K562 (cell line): ENCODE results near the gene HSF2BP. TPM values are rescaled to one million over a fixed set of nuclear protein-coding genes. Genes with fewer than 3 reads are reported as not detected.

Experiments used
- ATAC-seq: fragments of 200-7000 bp; cut with Tn5 transposase; 3 replicates; pipeline ENCODE4 v1.9.1; 2020; ENCODE audit warnings: moderate library complexity
- BruUV-seq: library from RNA; stranded (reverse); fragments of 400-500 nt; replicated peaks from 2 replicates; lab custom pipeline; 2021; lab: Mats Ljungman, UMichigan
- CTCF ChIA-PET: fragments of 300-600 bp; formaldehyde crosslinking; extraction: SDS; loops from one replicate; lab custom pipeline; 2021; ENCODE audit warnings: low intra/inter-chr PET ratio; lab: Yijun Ruan, JAX
- POLR2A ChIA-PET: fragments of 300-600, 350-650 bp; sonication (Branson Sonifier 250); formaldehyde crosslinking; extraction: SDS; loops from one replicate; lab custom pipeline; 2021; ENCODE audit warnings: antibody characterized with exemption, inconsistent platforms; lab: Yijun Ruan, JAX
- DNase-seq, 4 experiments: peaks; one replicate each; pipeline versions ENCODE4 v3.0.0 to v3.0.0-alpha.2; 2011 to 2018; ENCODE audit warnings: low spot score in 3 of 4, mixed read lengths in 3 of 4; ENCODE audit errors: extremely low read depth in 1 of 4
- FAIRE-seq: peaks from 2 replicates; lab custom pipeline; 2011; peaks lifted over from hg19 to GRCh38; lab: Jason Lieb, UNC
- H2AFZ ChIP-seq: 2 replicates; pipeline ENCODE4 v1.6.0; 2011; ENCODE audit warnings: low read depth, low read length, control low read depth, inconsistent platforms
- H3K27ac ChIP-seq: fragments of 200-600 bp; 3 replicates; pipeline ENCODE4 v1.8.0; 2011; ENCODE audit warnings: low read depth, mild to moderate bottlenecking, control low read depth, inconsistent platforms, low read length, moderate library complexity, mixed read lengths; ENCODE audit errors: extremely low read depth
- H3K27me3 ChIP-seq, 2 experiments: fragments of 300-600 bp in 1 of 2; 2 replicates in 1 of 2; 3 replicates in 1 of 2; pipeline versions ENCODE4 v1.6.0 to v1.8.0; 2011; ENCODE audit warnings: inconsistent platforms in 2 of 2, low read length in 2 of 2, mild to moderate bottlenecking in 1 of 2, mixed read lengths in 1 of 2, moderate library complexity in 1 of 2; ENCODE audit not compliant: control insufficient read depth in 2 of 2, insufficient read depth in 2 of 2
- H3K36me3 ChIP-seq: fragments of 300-600 bp; 3 replicates; pipeline ENCODE4 v1.8.0; 2011; ENCODE audit warnings: mild to moderate bottlenecking, low read length, inconsistent platforms; ENCODE audit not compliant: control insufficient read depth, insufficient read depth
- H3K4me1 ChIP-seq, 2 experiments: fragments of 200-600 bp in 1 of 2; replicated peaks in 1 of 2; 2 replicates in 1 of 2; 3 replicates in 1 of 2; pipeline versions ENCODE4 v1.5.1 to v1.8.0; 2011; ENCODE audit warnings: inconsistent platforms in 2 of 2, low read length in 2 of 2, mild to moderate bottlenecking in 1 of 2, mixed read lengths in 1 of 2, moderate library complexity in 1 of 2; ENCODE audit not compliant: control insufficient read depth in 2 of 2, insufficient read depth in 2 of 2
- H3K4me2 ChIP-seq: 2 replicates; pipeline ENCODE4 v1.6.1; 2011; ENCODE audit warnings: low read length, control low read depth, inconsistent platforms, mixed read lengths; ENCODE audit not compliant: insufficient read depth
- H3K4me3 ChIP-seq: fragments of 200-600 bp; sonication (generic), shearing (Covaris generic); 2 replicates; pipeline ENCODE4 v1.5.1; 2016; ENCODE audit warnings: control low read depth, inconsistent platforms
- H3K79me2 ChIP-seq: fragments of 200-600 bp; 3 replicates; pipeline ENCODE4 v1.8.0; 2011; ENCODE audit warnings: low read length, inconsistent platforms; ENCODE audit not compliant: control insufficient read depth, insufficient read depth
- H3K9ac ChIP-seq, 2 experiments: 2 replicates each; pipeline versions ENCODE4 v1.6.0 to v1.6.1; 2011; ENCODE audit warnings: low read depth in 2 of 2, low read length in 2 of 2, control low read depth in 1 of 2, inconsistent platforms in 1 of 2, mild to moderate bottlenecking in 1 of 2, mixed read lengths in 1 of 2; ENCODE audit not compliant: insufficient read depth in 1 of 2
- H3K9me1 ChIP-seq: one replicate; pipeline ENCODE4 v1.6.0; 2011; ENCODE audit warnings: inconsistent platforms, mild to moderate bottlenecking, low read length, moderate library complexity; ENCODE audit not compliant: control insufficient read depth, insufficient read depth
- H3K9me3 ChIP-seq: replicated peaks from 2 replicates; pipeline ENCODE4 v1.5.1; 2011; ENCODE audit warnings: low read depth, low read length, inconsistent platforms; ENCODE audit not compliant: control insufficient read depth, insufficient read depth
- H4K20me1 ChIP-seq: replicated peaks from 2 replicates; pipeline ENCODE4 v1.6.1; 2011; ENCODE audit warnings: low read length, inconsistent platforms, mixed read lengths; ENCODE audit not compliant: control insufficient read depth, insufficient read depth
- ARID1B ChIP-seq: fragments of 450-650 bp; IDR thresholded peaks from 2 replicates; pipeline ENCODE4 v1.6.1; 2016; ENCODE audit warnings: antibody characterized with exemption, mild to moderate bottlenecking, inconsistent platforms
- ATF7 ChIP-seq: fragments of 450-650 bp; IDR thresholded peaks from 2 replicates; pipeline ENCODE4 v1.7.1; 2014; ENCODE audit warnings: mild to moderate bottlenecking, moderate library complexity
- CBFA2T3 ChIP-seq: fragments of 450-650 bp; IDR thresholded peaks from 2 replicates; pipeline ENCODE4 v1.6.1; 2017
- ETS2 ChIP-seq: IDR thresholded peaks from 2 replicates; pipeline ENCODE4 v1.6.1; 2016; ENCODE audit warnings: borderline replicate concordance, missing genetic modification characterization, mild to moderate bottlenecking, moderate library complexity, missing compliant biosample characterization; ENCODE audit not compliant: poor library complexity, severe bottlenecking
- FOSL1 ChIP-seq: fragments of 200-800 bp; sonication (Bioruptor generic); conservative IDR thresholded peaks from 2 replicates; pipeline ENCODE4 v1.6.1; 2016; ENCODE audit warnings: missing genetic modification characterization, missing compliant biosample characterization
- FOXM1 ChIP-seq, 2 experiments: fragments of 450-650 bp in 1 of 2; sonication (generic) in 1 of 2; formaldehyde crosslinking in 1 of 2; IDR thresholded peaks; 2 replicates each; pipeline versions ENCODE4 v1.6.1 to v1.9.0; 2017 to 2022; ENCODE audit warnings: low read depth in 2 of 2, mild to moderate bottlenecking in 2 of 2, missing genetic modification reagents in 1 of 2, moderate library complexity in 1 of 2
- HDAC1 ChIP-seq, 2 experiments: fragments of 450-650 bp; IDR thresholded peaks; 2 replicates each; pipeline ENCODE4 v1.6.1; 2016 to 2017; ENCODE audit warnings: inconsistent platforms in 1 of 2, mild to moderate bottlenecking in 1 of 2, moderate library complexity in 1 of 2
- HDAC2 ChIP-seq: fragments of 450-650 bp; IDR thresholded peaks from 2 replicates; pipeline ENCODE4 v1.6.1; 2016; ENCODE audit warnings: mild to moderate bottlenecking
- HNRNPH1 ChIP-seq: fragments of 200-400 bp; formaldehyde crosslinking; optimal IDR thresholded peaks from 2 replicates; pipeline ENCODE3; 2017; ENCODE audit warnings: low read depth, mild to moderate bottlenecking, low read length, moderate library complexity
- MEIS2 ChIP-seq: fragments of 450-650 bp; IDR thresholded peaks from 2 replicates; pipeline ENCODE4 v1.6.1; 2014; ENCODE audit warnings: mild to moderate bottlenecking; ENCODE audit not compliant: partially characterized antibody
- NFIC ChIP-seq: fragments of 450-650 bp; IDR thresholded peaks from 2 replicates; pipeline ENCODE4 v1.6.1; 2017; ENCODE audit warnings: mild to moderate bottlenecking, inconsistent platforms
- RCOR1 ChIP-seq, 2 experiments: IDR thresholded peaks; 2 replicates each; pipeline ENCODE4 v1.6.1; 2012; ENCODE audit warnings: low read depth in 2 of 2, low read length in 2 of 2, borderline replicate concordance in 1 of 2, improper control_type of control experiment in 1 of 2
- SMARCE1 ChIP-seq: fragments of 450-650 bp; IDR thresholded peaks from 2 replicates; pipeline ENCODE4 v1.7.1; 2016; ENCODE audit warnings: mild to moderate bottlenecking
- STAT5A ChIP-seq: IDR thresholded peaks from 2 replicates; pipeline ENCODE4 v1.6.1; 2012; ENCODE audit warnings: low read length, inconsistent platforms, borderline replicate concordance
- TAL1 ChIP-seq: fragments of 450-650 bp; IDR thresholded peaks from 2 replicates; pipeline ENCODE4 v1.6.1; 2016; ENCODE audit warnings: mild to moderate bottlenecking
- TARDBP ChIP-seq: fragments of 450-650 bp; IDR thresholded peaks from 2 replicates; pipeline ENCODE4 v1.6.1; 2016
- TCF3 ChIP-seq: sonication (generic); formaldehyde crosslinking; IDR thresholded peaks from 2 replicates; pipeline ENCODE4 v1.4.0; 2020; ENCODE audit warnings: mild to moderate bottlenecking, missing genetic modification reagents
- ZNF197 ChIP-seq: fragments of 200-800 bp; sonication (Bioruptor generic); IDR thresholded peaks from 2 replicates; pipeline ENCODE4 v1.6.1; 2016; ENCODE audit warnings: low read depth, missing genetic modification characterization, missing compliant biosample characterization
- WGBS: fragments of 100-300 bp; shearing (Covaris generic); methylation state at CpG from one replicate; pipeline ENCODE4 v1.1.6; 2016; ENCODE audit warnings: low coverage, mixed read lengths; ENCODE audit not compliant: insufficient coverage; ENCODE audit errors: missing lambda C conversion rate; 5-methylcytosine and 5-hydroxymethylcytosine counted together
- in situ Hi-C: fragments of 300-500 bp; cut with MboI; formaldehyde crosslinking; loops from 4 replicates; pipeline ENCODE4 v1.15.0; 2018; ENCODE audit warnings: inconsistent platforms, mixed read lengths
- intact Hi-C: fragments of 100-400 bp; cut with micrococcal nuclease; formaldehyde crosslinking; loops from 2 replicates; pipeline ENCODE4 v1.14.2; 2022
- polyA plus RNA-seq, 8 experiments: library from polyadenylated mRNA; depleted of rRNA in 4 of 8; stranded (reverse) in 5 of 8; unstranded in 3 of 8; fragments of >200 nt; fragmentation: Nextera tagmentation in 2 of 8; fragmentation: Illumina TruSeq in 1 of 8; extraction: Ambion mirVana in 2 of 8; extraction: Trizol in 1 of 8; gene quantifications; 2 replicates each; pipeline versions ENCODE4 v1.2.1 to v1.2.3, GENCODE V29; 2011 to 2014; ENCODE audit warnings: inconsistent platforms in 1 of 8, missing spikeins in 1 of 8
- total RNA-seq, 7 experiments: library from RNA; depleted of rRNA in 6 of 7; stranded (reverse); fragments of >200 nt in 6 of 7; fragmentation: Illumina TruSeq in 2 of 7; extraction: Trizol in 2 of 7; gene quantifications; 2 replicates each; pipeline versions ENCODE4 v1.2.1 to v1.2.3, GENCODE V29; 2011 to 2021; ENCODE audit warnings: low replicate concordance in 1 of 7
- TF ChIP-seq, protein P1 (sequence below), 2 experiments: fragments of 450-650 bp; IDR thresholded peaks; 2 replicates each; pipeline ENCODE4 v1.6.1; 2016
- TF ChIP-seq, protein P2 (sequence below): fragments of 450-650 bp; formaldehyde crosslinking; IDR thresholded peaks from 2 replicates; pipeline ENCODE4 v1.4.0; 2020; ENCODE audit warnings: mild to moderate bottlenecking, mixed read lengths

Gene HSF2BP
- total and polyA plus RNA-seq, 9 of the 15 experiments (the other 6 are each of a cell fraction or from before 2014, with no cell fraction given), result 0.04 to 0.57 (median 0.20) TPM; not detected in 2

DNA sequence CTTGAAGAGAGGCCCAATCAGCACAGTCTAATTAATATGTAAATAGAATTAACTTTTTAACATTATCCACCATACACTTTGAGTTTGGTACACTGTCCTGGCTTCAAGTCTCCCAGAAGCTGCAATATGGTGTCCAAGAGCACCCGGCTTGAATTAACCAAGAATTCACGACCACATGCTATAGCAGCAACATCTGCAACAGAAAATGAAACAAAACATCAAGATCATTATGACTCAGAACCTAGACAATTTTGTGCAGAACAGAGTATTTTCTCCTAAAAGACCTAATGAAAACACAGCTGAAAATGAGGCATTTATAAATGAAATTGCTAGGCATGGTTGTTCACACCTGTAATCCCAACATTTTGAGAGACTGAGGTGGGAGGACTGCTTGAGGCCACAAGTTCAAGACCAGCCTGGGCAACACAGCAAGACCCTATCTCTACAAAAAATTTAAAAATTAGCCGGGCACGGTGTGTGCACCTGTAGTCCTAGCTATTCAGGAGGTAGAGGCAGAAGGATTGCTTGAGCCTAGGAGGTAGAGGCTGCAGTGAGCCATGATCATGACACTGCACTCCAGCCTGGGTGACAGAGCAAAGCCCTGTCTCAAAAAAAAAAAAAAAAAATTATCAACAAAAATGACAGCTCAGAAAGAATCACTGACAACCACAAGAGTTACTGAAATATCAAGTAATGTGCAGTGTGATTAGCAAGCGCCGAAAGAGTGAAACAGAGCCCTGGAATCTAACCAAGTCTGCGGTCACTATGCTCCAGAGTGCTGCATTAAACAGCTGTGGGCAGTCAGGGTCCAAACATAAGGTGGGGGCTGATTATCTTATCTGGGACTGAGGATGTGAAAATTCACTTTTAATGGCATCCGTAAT lies 45.3 kb downstream of the HSF2BP start:
- 3% methylated on average over 8 of the region's 8 CpGs for WGBS
- no TSS peak for BruUV-seq
- intact Hi-C loops, result no loop called here
- H3K36me3 ChIP-seq, result no peaks in the 10 kb centered on the region
- in situ Hi-C loops, result loop anchor here (25.0 kb wide), 1 partner anchor 102 kb away; no protein-coding TSS in a partner anchor
- H3K9ac ChIP-seq, result no peak overlapping the region
- no peak overlapping the region for H3K27ac ChIP-seq
- peak; percentile 26 to 48 (median 39) for DNase-seq
- H3K4me2 ChIP-seq, result no peak overlapping the region
- peak; percentile 10; the same call in 1 of the 3 replicates for ATAC-seq
- H2AFZ ChIP-seq, result no peak overlapping the region
- FAIRE-seq, result no peak
- no peaks in the 10 kb centered on the region for H3K79me2 ChIP-seq
- H3K27me3 ChIP-seq, result peaks cover 9% of the 10 kb centered on the region in 2 experiments; a peak in 4 of 5 replicates
- no peak overlapping the region for H3K4me3 ChIP-seq
- H4K20me1 ChIP-seq, result no peaks in the 10 kb centered on the region
- CTCF ChIA-PET, result no interaction called here
- POLR2A ChIA-PET, result interaction anchor here (0.9 to 1.0 kb wide), 2 partner anchors 11 kb away, joined by 3 to 4 read pairs; no protein-coding TSS in a partner anchor
- no peaks in the 10 kb centered on the region for H3K9me3 ChIP-seq
- no peaks in the 10 kb centered on the region for H3K9me1 ChIP-seq
- H3K4me1 ChIP-seq, result peaks cover 0 to 5% of the 10 kb centered on the region in 2 experiments; a peak in 3 of 5 replicates
- TF ChIP-seq HNRNPH1 (no peak), ZNF197 (no peak), SMARCE1 (0 out of 2 replicates have a peak, but pooled peaks have one; percentile 29), STAT5A (peak; percentile 29; the same call in 1 of the 2 replicates), ARID1B (peak; percentile 86), HDAC1 (IDR thresholded peaks at IDR 0.05) (peak in 1 of 2 experiments; percentile 52; a peak in 1 of 4 replicates), MEIS2 (peak; percentile 84), TCF3 (CRISPR knock-in tag) (peak; percentile 65), NFIC (peak; percentile 87), CBFA2T3 (peak; percentile 90), RCOR1 (IDR thresholded peaks at IDR 0.05; ENCODE audit: borderline replicate concordance in 1 of 2, low read depth in 2 of 2, low read length in 2 of 2) (peak in 1 of 2 experiments; percentile 90; a peak in 2 of 4 replicates), ATF7 (no peak), TAL1 (peak; percentile 78), TARDBP (no peak), FOXM1 (IDR thresholded peaks at IDR 0.05; ENCODE audit: low read depth) (0 out of 2 replicates have a peak, but pooled peaks have one; percentile 25), FOXM1 (CRISPR knock-in tag; IDR thresholded peaks at IDR 0.05; ENCODE audit: low read depth) (no peak), FOSL1 (tag) (0 out of 2 replicates have a peak, but pooled peaks have one; percentile 17), ETS2 (tag) (no peak), HDAC2 (peak; percentile 66)
- TF ChIP-seq, protein P1, sequence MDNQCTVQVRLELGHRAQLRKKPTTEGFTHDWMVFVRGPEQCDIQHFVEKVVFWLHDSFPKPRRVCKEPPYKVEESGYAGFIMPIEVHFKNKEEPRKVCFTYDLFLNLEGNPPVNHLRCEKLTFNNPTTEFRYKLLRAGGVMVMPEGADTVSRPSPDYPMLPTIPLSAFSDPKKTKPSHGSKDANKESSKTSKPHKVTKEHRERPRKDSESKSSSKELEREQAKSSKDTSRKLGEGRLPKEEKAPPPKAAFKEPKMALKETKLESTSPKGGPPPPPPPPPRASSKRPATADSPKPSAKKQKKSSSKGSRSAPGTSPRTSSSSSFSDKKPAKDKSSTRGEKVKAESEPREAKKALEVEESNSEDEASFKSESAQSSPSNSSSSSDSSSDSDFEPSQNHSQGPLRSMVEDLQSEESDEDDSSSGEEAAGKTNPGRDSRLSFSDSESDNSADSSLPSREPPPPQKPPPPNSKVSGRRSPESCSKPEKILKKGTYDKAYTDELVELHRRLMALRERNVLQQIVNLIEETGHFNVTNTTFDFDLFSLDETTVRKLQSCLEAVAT (IDR thresholded peaks at IDR 0.05), result peak in 1 of 2 experiments; percentile 65; a peak in 1 of 4 replicates
- TF ChIP-seq, protein P2, sequence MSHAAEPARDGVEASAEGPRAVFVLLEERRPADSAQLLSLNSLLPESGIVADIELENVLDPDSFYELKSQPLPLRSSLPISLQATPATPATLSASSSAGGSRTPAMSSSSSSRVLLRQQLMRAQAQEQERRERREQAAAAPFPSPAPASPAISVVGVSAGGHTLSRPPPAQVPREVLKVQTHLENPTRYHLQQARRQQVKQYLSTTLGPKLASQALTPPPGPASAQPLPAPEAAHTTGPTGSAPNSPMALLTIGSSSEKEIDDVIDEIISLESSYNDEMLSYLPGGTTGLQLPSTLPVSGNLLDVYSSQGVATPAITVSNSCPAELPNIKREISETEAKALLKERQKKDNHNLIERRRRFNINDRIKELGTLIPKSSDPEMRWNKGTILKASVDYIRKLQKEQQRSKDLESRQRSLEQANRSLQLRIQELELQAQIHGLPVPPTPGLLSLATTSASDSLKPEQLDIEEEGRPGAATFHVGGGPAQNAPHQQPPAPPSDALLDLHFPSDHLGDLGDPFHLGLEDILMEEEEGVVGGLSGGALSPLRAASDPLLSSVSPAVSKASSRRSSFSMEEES (CRISPR knock-in tag), result no peak
